OCI-LY1 (cell line): Measurements from ENCODE around the gene NAA35.

Experiments used
- H2AFZ ChIP-seq: fragments of 200-600 bp; sonication (generic), shearing (Covaris generic); 2 replicates; pipeline ENCODE4 v1.6.0; 2014; ENCODE audit warnings: antibody characterized with exemption, mild to moderate bottlenecking, low read length
- H3F3A ChIP-seq: fragments of 200-600 bp; sonication (generic), shearing (Covaris generic); 2 replicates; pipeline ENCODE4 v1.6.0; 2014; ENCODE audit warnings: mild to moderate bottlenecking, antibody characterized with exemption, low read length, moderate library complexity; ENCODE audit not compliant: insufficient read depth
- H3K27ac ChIP-seq: fragments of 200-600 bp; sonication (generic); 2 replicates; pipeline ENCODE4 v1.5.1; 2014; ENCODE audit warnings: low read length, mixed run types, mild to moderate bottlenecking, low read depth; ENCODE audit not compliant: poor library complexity, severe bottlenecking
- H3K27me3 ChIP-seq: fragments of 200-600 bp; sonication (generic); 2 replicates; pipeline ENCODE4 v1.6.0; 2014; ENCODE audit warnings: antibody characterized with exemption, mild to moderate bottlenecking, low read length, moderate library complexity; ENCODE audit not compliant: insufficient read depth
- H3K36me3 ChIP-seq: fragments of 200-600 bp; sonication (generic); 2 replicates; pipeline ENCODE4 v1.6.1; 2014; ENCODE audit warnings: mild to moderate bottlenecking, antibody characterized with exemption, low read length, moderate library complexity, mixed read lengths; ENCODE audit not compliant: insufficient read depth
- H3K4me1 ChIP-seq: fragments of 200-600 bp; sonication (generic); 2 replicates; pipeline ENCODE4 v1.5.1; 2014; ENCODE audit warnings: mild to moderate bottlenecking, low read length, moderate library complexity; ENCODE audit not compliant: insufficient read depth, severe bottlenecking
- H3K4me2 ChIP-seq: fragments of 200-600 bp; sonication (generic), shearing (Covaris generic); 2 replicates; pipeline ENCODE4 v1.6.1; 2014; ENCODE audit warnings: low read length
- H3K4me3 ChIP-seq: fragments of 200-600 bp; sonication (generic); 2 replicates; pipeline ENCODE4 v1.5.1; 2014; ENCODE audit warnings: low read length, low read depth, mild to moderate bottlenecking, mixed read lengths; ENCODE audit not compliant: poor library complexity, severe bottlenecking
- H3K79me2 ChIP-seq: fragments of 200-600 bp; shearing (Covaris generic); 2 replicates; pipeline ENCODE4 v1.6.1; 2016; ENCODE audit warnings: mixed run types, low read length, mixed read lengths; ENCODE audit not compliant: insufficient read depth
- H3K9ac ChIP-seq: fragments of 200-600 bp; sonication (generic), shearing (Covaris generic); 2 replicates; pipeline ENCODE4 v1.6.1; 2014; ENCODE audit warnings: mild to moderate bottlenecking, low read length, mixed read lengths
- H3K9me2 ChIP-seq: fragments of 200-600 bp; sonication (generic), shearing (Covaris generic); 2 replicates; pipeline ENCODE4 v1.6.1; 2014; ENCODE audit warnings: low read depth, mild to moderate bottlenecking, low read length, mixed read lengths
- H3K9me3 ChIP-seq: fragments of 200-600 bp; shearing (Covaris generic); 2 replicates; pipeline ENCODE4 v1.6.1; 2014; ENCODE audit warnings: low read length, mixed read lengths
- H4K20me1 ChIP-seq: fragments of 200-600 bp; sonication (generic), shearing (Covaris generic); 2 replicates; pipeline ENCODE4 v1.6.0; 2016; ENCODE audit warnings: mild to moderate bottlenecking, low read length; ENCODE audit not compliant: insufficient read depth
- CTCF ChIP-seq: fragments of 200-600 bp; sonication (generic), shearing (Covaris generic); IDR thresholded peaks from 2 replicates; pipeline ENCODE4 v1.5.1; 2017; ENCODE audit warnings: mild to moderate bottlenecking, antibody characterized with exemption, low read length, moderate library complexity, mixed read lengths
- EZH2 ChIP-seq: fragments of 200-600 bp; sonication (generic), shearing (Covaris generic); IDR thresholded peaks from 2 replicates; pipeline ENCODE4 v1.8.0; 2017; ENCODE audit warnings: borderline replicate concordance, mixed run types, mild to moderate bottlenecking, antibody characterized with exemption, low read length, moderate library complexity, mixed read lengths

NAA35 gene

GRCh38 chr9:85949586-85950335 is 8.8 kb downstream of the NAA35 start:
- 0 out of 2 replicates have a peak, but pooled peaks cover 5% of the 10 kb centered on the region for H3K79me2 ChIP-seq
- no peaks in the 10 kb centered on the region for H3K9me3 ChIP-seq
- H3K27ac ChIP-seq, result no peak overlapping the region
- H2AFZ ChIP-seq, result no peak overlapping the region
- no peaks in the 10 kb centered on the region for H3K27me3 ChIP-seq
- H3K4me3 ChIP-seq, result no peak overlapping the region
- no peaks in the 10 kb centered on the region for H3F3A ChIP-seq
- peaks cover 2% of the 10 kb centered on the region for H3K4me1 ChIP-seq
- TF ChIP-seq CTCF (no peak), EZH2 (no peak)
- H3K9ac ChIP-seq, result no peak overlapping the region
- no peaks in the 10 kb centered on the region for H4K20me1 ChIP-seq
- no peak overlapping the region for H3K4me2 ChIP-seq
- no peaks in the 10 kb centered on the region for H3K9me2 ChIP-seq
- H3K36me3 ChIP-seq, result peaks cover 38% of the 10 kb centered on the region

GRCh38 chr9:85959955-85960354 is 19.0 kb downstream of the NAA35 start:
- H2AFZ ChIP-seq, result no peak overlapping the region
- TF ChIP-seq EZH2, result no peak
- TF ChIP-seq CTCF, result no peak
- H3F3A ChIP-seq, result no peaks in the 10 kb centered on the region
- H3K27ac ChIP-seq, result no peak overlapping the region
- no peak overlapping the region for H3K9ac ChIP-seq
- peaks cover 27% of the 10 kb centered on the region for H3K36me3 ChIP-seq
- no peak overlapping the region for H3K4me3 ChIP-seq
- H3K9me3 ChIP-seq, result no peaks in the 10 kb centered on the region
- no peaks in the 10 kb centered on the region for H3K79me2 ChIP-seq
- H3K9me2 ChIP-seq, result no peaks in the 10 kb centered on the region
- H3K4me1 ChIP-seq, result peaks cover 4% of the 10 kb centered on the region
- no peak overlapping the region for H3K4me2 ChIP-seq
- no peaks in the 10 kb centered on the region for H3K27me3 ChIP-seq
- H4K20me1 ChIP-seq, result no peaks in the 10 kb centered on the region

GRCh38 chr9:85960688-85961093 is 19.7 kb downstream of the NAA35 start:
- Histone ChIP-seq H4K20me1 (no peaks in the 10 kb centered on the region), H3K9me3 (no peaks in the 10 kb centered on the region), H3K9ac (no peak overlapping the region), H3F3A (no peaks in the 10 kb centered on the region), H2AFZ (no peak overlapping the region), H3K27ac (no peak overlapping the region), H3K9me2 (no peaks in the 10 kb centered on the region), H3K79me2 (no peaks in the 10 kb centered on the region), H3K27me3 (no peaks in the 10 kb centered on the region), H3K4me1 (peaks cover 4% of the 10 kb centered on the region), H3K4me3 (no peak overlapping the region), H3K4me2 (no peak overlapping the region), H3K36me3 (peaks cover 28% of the 10 kb centered on the region)
- TF ChIP-seq EZH2 (no peak), CTCF (no peak)
